ENCODE measurements around the gene ARAP2.

Gene ARAP2

GRCh38 chr4:36174570-36174969 lies 69.7 kb downstream of the ARAP2 start:
- H3K4me3 ChIP-seq (ENCODE audit: low read depth, low read length): no peak overlapping the region
- TF ChIP-seq CTCF (IDR thresholded peaks at IDR 0.05; ENCODE audit: control insufficient read depth, extremely low read depth, insufficient read depth): no peak

GRCh38 chr4:36173905-36174304 lies 70.4 kb downstream of the ARAP2 start:
- TF ChIP-seq CTCF (IDR thresholded peaks at IDR 0.05; ENCODE audit: control insufficient read depth, extremely low read depth, insufficient read depth): no peak
- H3K4me3 ChIP-seq (ENCODE audit: low read depth, low read length): no peak overlapping the region
- DNase-seq (ENCODE audit: low read depth): no peak

More at GRCh38 chr4:36174570-36174969, 69.7 kb downstream of the ARAP2 start:
- DNase-seq (ENCODE audit: low read depth): no peak

GRCh38 chr4:36172656-36173055 lies 71.7 kb downstream of the ARAP2 start:
- no peak for DNase-seq (ENCODE audit: low read depth)
- H3K4me3 ChIP-seq (ENCODE audit: low read depth, low read length): no peak overlapping the region
- no peak for TF ChIP-seq CTCF (IDR thresholded peaks at IDR 0.05; ENCODE audit: control insufficient read depth, extremely low read depth, insufficient read depth)

GRCh38 chr4:36168127-36168878 lies 76.0 kb downstream of the ARAP2 start:
- DNase-seq (ENCODE audit: low read depth): no peak
- no peak for TF ChIP-seq CTCF (IDR thresholded peaks at IDR 0.05; ENCODE audit: control insufficient read depth, extremely low read depth, insufficient read depth)
- no peak overlapping the region for H3K4me3 ChIP-seq (ENCODE audit: low read depth, low read length)

- no peak for TF ChIP-seq CTCF (IDR thresholded peaks at IDR 0.05; ENCODE audit: control insufficient read depth, extremely low read depth, insufficient read depth)
- no peak overlapping the region for H3K4me3 ChIP-seq (ENCODE audit: low read depth, low read length)
- no peak for DNase-seq (ENCODE audit: low read depth)
Measured at GRCh38 chr4:36165631-36166005, 78.7 kb downstream of the ARAP2 start.

GRCh38 chr4:36164900-36165630 lies 79.2 kb downstream of the ARAP2 start:
- DNase-seq (ENCODE audit: low read depth): no peak
- no peak overlapping the region for H3K4me3 ChIP-seq (ENCODE audit: low read depth, low read length)
- TF ChIP-seq CTCF (IDR thresholded peaks at IDR 0.05; ENCODE audit: control insufficient read depth, extremely low read depth, insufficient read depth): no peak

Data from LNCaP clone FGC (cell line).